HG03039 (cell line): ENCODE results near the gene IFI35.
A peak's percentile ranks its signal among the peaks of the same experiment; 100 is the strongest.
"Not testable (repeated sequence)": the region's sequence is repeated elsewhere in the genome, so short reads cannot be mapped to it uniquely, and the experiment has no call there.

ENCODE experiments used
- ATAC-seq: cut with Tn5 transposase; IDR thresholded peaks from one replicate; pipeline ENCODE4 v1.9.1; 2021; ENCODE audit warnings: mild to moderate bottlenecking, moderate library complexity; ENCODE audit not compliant: unreplicated experiment

IFI35 gene

GRCh38 chr17:43006639-43007551, at the start of gene IFI35:
IFI35 (plus strand) TSS chr17:43006784; CDS start chr17:43006948, 164 bp downstream.
- peak; percentile 82 for ATAC-seq

GRCh38 chr17:42964161-42964932, 42.2 kb upstream of the IFI35 start, which contains the start of gene AARSD1:
AARSD1 (minus strand) TSS chr17:42964454; CDS start chr17:42964440, 14 bp downstream.
- peak; percentile 68 for ATAC-seq

- ATAC-seq = no peak
Observed at GRCh38 chr17:42967925-42968324, 38.7 kb upstream of the IFI35 start.

GRCh38 chr17:42969001-42969581, 37.5 kb upstream of the IFI35 start:
- no peak for ATAC-seq

- no peak for ATAC-seq
Observed at GRCh38 chr17:42971589-42971988, 35.0 kb upstream of the IFI35 start.

- ATAC-seq = not testable (repeated sequence)
Observed at GRCh38 chr17:42973323-42973722, 33.3 kb upstream of the IFI35 start.

- no peak for ATAC-seq
Observed at GRCh38 chr17:42975265-42975664, 31.3 kb upstream of the IFI35 start.

- ATAC-seq = not testable (repeated sequence)
Observed at GRCh38 chr17:42975701-42976100, 30.9 kb upstream of the IFI35 start.

- peak; percentile 24 for ATAC-seq
Observed at GRCh38 chr17:42979511-42980273, 26.9 kb upstream of the IFI35 start, which contains the start of gene PTGES3L. PTGES3L (minus strand) TSS chr17:42980080; CDS start chr17:42980053, 27 bp downstream.

- ATAC-seq = peak; percentile 62
Observed at GRCh38 chr17:42980274-42980765, 26.3 kb upstream of the IFI35 start, which contains the start of gene RUNDC1. RUNDC1 (plus strand) TSS chr17:42980565; CDS start chr17:42980577, 12 bp downstream.

- ATAC-seq = peak; percentile 37
Observed at GRCh38 chr17:42980766-42981397, 25.7 kb upstream of the IFI35 start.

- no peak for ATAC-seq
Observed at GRCh38 chr17:42982266-42982665, 24.3 kb upstream of the IFI35 start.

GRCh38 chr17:42985225-42985624, 21.4 kb upstream of the IFI35 start:
- ATAC-seq = no peak

- ATAC-seq = no peak
Observed at GRCh38 chr17:42989141-42989540, 17.4 kb upstream of the IFI35 start.

- ATAC-seq = no peak
Observed at GRCh38 chr17:42989726-42990652, 16.6 kb upstream of the IFI35 start.

GRCh38 chr17:42991471-42991870, 15.1 kb upstream of the IFI35 start:
- no peak for ATAC-seq

- ATAC-seq = no peak
Observed at GRCh38 chr17:42992872-42993271, 13.7 kb upstream of the IFI35 start.

- ATAC-seq = not testable (repeated sequence)
Observed at GRCh38 chr17:42993913-42994312, 12.7 kb upstream of the IFI35 start.
